Esophagus muscularis mucosa (tissue), 4 donors: ENCODE data around the gene ACTR10.

Experiments used
- EP300 ChIP-seq: sonication (generic); formaldehyde crosslinking; IDR thresholded peaks from one replicate; pipeline ENCODE4 v1.6.1; 2017; ENCODE audit warnings: antibody characterized with exemption
- POLR2A ChIP-seq: fragments of 450-650 bp; IDR thresholded peaks from one replicate; pipeline ENCODE4 v1.6.1; 2017; ENCODE audit warnings: antibody characterized with exemption, moderate library complexity, mild to moderate bottlenecking, low read depth
- POLR2AphosphoS5 ChIP-seq, 2 donors: sonication (generic); formaldehyde crosslinking; IDR thresholded peaks; one replicate each; pipeline ENCODE4 v1.6.1; 2017; ENCODE audit warnings: antibody characterized with exemption in 2 of 2
- TF ChIP-seq, protein P1 (sequence below), 3 experiments: fragments of 200-600 bp in 2 of 3; fragments of 450-650 bp in 1 of 3; sonication (generic) in 2 of 3; IDR thresholded peaks; one replicate each; pipeline ENCODE4 v1.5.1; 2017 to 2019; ENCODE audit warnings: antibody characterized with exemption in 3 of 3, mild to moderate bottlenecking in 2 of 3, moderate library complexity in 1 of 3

DNA sequence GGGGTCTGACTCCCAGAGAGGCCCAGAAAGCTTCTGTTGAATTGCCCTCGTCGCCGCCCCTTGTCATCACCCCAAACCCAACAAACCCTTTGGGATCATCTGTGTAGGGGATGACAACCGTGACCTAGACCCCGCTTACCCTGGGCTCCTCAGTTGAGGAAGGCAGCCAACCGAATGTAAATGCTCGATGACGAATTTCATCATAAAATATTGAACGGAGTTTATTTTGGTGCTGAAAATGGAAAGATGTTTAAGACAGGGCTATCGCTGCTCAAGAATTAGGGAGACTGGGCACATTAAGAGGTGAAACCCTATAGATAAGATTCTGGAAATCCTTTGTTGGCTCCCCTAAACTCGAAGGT is 512 bp downstream of the ACTR10 start:
- TF ChIP-seq, protein P1, sequence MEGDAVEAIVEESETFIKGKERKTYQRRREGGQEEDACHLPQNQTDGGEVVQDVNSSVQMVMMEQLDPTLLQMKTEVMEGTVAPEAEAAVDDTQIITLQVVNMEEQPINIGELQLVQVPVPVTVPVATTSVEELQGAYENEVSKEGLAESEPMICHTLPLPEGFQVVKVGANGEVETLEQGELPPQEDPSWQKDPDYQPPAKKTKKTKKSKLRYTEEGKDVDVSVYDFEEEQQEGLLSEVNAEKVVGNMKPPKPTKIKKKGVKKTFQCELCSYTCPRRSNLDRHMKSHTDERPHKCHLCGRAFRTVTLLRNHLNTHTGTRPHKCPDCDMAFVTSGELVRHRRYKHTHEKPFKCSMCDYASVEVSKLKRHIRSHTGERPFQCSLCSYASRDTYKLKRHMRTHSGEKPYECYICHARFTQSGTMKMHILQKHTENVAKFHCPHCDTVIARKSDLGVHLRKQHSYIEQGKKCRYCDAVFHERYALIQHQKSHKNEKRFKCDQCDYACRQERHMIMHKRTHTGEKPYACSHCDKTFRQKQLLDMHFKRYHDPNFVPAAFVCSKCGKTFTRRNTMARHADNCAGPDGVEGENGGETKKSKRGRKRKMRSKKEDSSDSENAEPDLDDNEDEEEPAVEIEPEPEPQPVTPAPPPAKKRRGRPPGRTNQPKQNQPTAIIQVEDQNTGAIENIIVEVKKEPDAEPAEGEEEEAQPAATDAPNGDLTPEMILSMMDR (IDR thresholded peaks at IDR 0.05), result no peak
- TF ChIP-seq POLR2A (no peak), POLR2AphosphoS5 (IDR thresholded peaks at IDR 0.05) (no peak), EP300 (no peak)
